Upper lobe of left lung (tissue), 6 donors: Measurements from ENCODE around the gene PMAIP1. TPM values are rescaled to one million over a fixed set of nuclear protein-coding genes. Genes with fewer than 3 reads are reported as not detected.
A peak's percentile ranks its signal among the peaks of the same experiment; 100 is the strongest.
"Not testable (repeated sequence)": the region's sequence is repeated elsewhere in the genome, so short reads cannot be mapped to it uniquely, and the experiment has no call there.

Experiments
- ATAC-seq, 2 donors: fragments of 200-7000 bp; cut with Tn5 transposase; one replicate each; pipeline ENCODE4 v1.9.1; 2022; ENCODE audit warnings: mild to moderate bottlenecking in 2 of 2, moderate library complexity in 2 of 2; ENCODE audit not compliant: low FRiP score in 2 of 2
- DNase-seq, 2 donors: peaks; one replicate each; pipeline ENCODE4 v3.0.0-alpha.2; 2019 to 2020
- H3K27ac ChIP-seq, 4 donors: fragments of 200-600 bp; sonication (generic); one replicate each; pipeline ENCODE4 v1.5.1; 2016 to 2019
- H3K27me3 ChIP-seq, 4 donors: fragments of 200-600 bp; sonication (generic); one replicate each; pipeline ENCODE4 v1.5.1; 2017 to 2019
- H3K36me3 ChIP-seq, 4 donors: fragments of 200-600 bp; sonication (generic); one replicate each; pipeline ENCODE4 v1.5.1; 2016 to 2019
- H3K4me1 ChIP-seq, 4 donors: fragments of 200-600 bp; sonication (generic); one replicate each; pipeline ENCODE4 v1.5.1; 2018 to 2019
- H3K4me3 ChIP-seq, 4 donors: fragments of 200-600 bp; sonication (generic); one replicate each; pipeline ENCODE4 v1.5.1; 2017 to 2019; ENCODE audit warnings: mild to moderate bottlenecking in 2 of 4, moderate library complexity in 1 of 4
- H3K9me3 ChIP-seq, 4 donors: fragments of 200-600 bp; sonication (generic); one replicate each; pipeline ENCODE4 v1.5.1; 2018 to 2019
- EP300 ChIP-seq, 4 donors: sonication (generic); formaldehyde crosslinking; IDR thresholded peaks; one replicate each; pipeline ENCODE4 v1.5.1; 2017; ENCODE audit warnings: antibody characterized with exemption in 4 of 4, control low read depth in 2 of 4
- POLR2A ChIP-seq, 4 donors: fragments of 450-650 bp; IDR thresholded peaks; one replicate each; pipeline ENCODE4 v1.5.1; 2016 to 2017; ENCODE audit warnings: antibody characterized with exemption in 4 of 4, mild to moderate bottlenecking in 2 of 4
- POLR2AphosphoS5 ChIP-seq, 2 donors: sonication (generic); formaldehyde crosslinking; IDR thresholded peaks; one replicate each; pipeline ENCODE4 v1.5.1; 2017; ENCODE audit warnings: antibody characterized with exemption in 2 of 2
- WGBS, 2 donors: methylation state at CpG; one replicate each; pipeline ENCODE4 v1.1.5; 2017 to 2018; 5-methylcytosine and 5-hydroxymethylcytosine counted together
- total RNA-seq, 6 donors: library from RNA; depleted of rRNA in 4 of 6; stranded (reverse); fragments of >200 nt in 4 of 6; gene quantifications; one replicate each; pipeline versions ENCODE4 v1.1.0 to v1.2.1, GENCODE V29; 2016 to 2021
- TF ChIP-seq, protein P1 (sequence below), 6 experiments: fragments of 450-650 bp in 4 of 6; fragments of 200-600 bp in 2 of 6; sonication (generic) in 2 of 6; IDR thresholded peaks; one replicate each; pipeline ENCODE4 v1.5.1; 2016 to 2019; ENCODE audit warnings: antibody characterized with exemption in 6 of 6
- donor health status: DM: no; HTN: no; CAD: no; lungs with moderate emphysema.
- donor health status: DM: no; HTN: yes; CAD: no; lungs with severe emphysema.

The PMAIP1 gene
- total RNA-seq = 1 to 10 TPM in 4 of 6 donors, under 1 TPM in 1, not detected in 1; 0.67 to 5.5 (median 4.4) TPM

DNA sequence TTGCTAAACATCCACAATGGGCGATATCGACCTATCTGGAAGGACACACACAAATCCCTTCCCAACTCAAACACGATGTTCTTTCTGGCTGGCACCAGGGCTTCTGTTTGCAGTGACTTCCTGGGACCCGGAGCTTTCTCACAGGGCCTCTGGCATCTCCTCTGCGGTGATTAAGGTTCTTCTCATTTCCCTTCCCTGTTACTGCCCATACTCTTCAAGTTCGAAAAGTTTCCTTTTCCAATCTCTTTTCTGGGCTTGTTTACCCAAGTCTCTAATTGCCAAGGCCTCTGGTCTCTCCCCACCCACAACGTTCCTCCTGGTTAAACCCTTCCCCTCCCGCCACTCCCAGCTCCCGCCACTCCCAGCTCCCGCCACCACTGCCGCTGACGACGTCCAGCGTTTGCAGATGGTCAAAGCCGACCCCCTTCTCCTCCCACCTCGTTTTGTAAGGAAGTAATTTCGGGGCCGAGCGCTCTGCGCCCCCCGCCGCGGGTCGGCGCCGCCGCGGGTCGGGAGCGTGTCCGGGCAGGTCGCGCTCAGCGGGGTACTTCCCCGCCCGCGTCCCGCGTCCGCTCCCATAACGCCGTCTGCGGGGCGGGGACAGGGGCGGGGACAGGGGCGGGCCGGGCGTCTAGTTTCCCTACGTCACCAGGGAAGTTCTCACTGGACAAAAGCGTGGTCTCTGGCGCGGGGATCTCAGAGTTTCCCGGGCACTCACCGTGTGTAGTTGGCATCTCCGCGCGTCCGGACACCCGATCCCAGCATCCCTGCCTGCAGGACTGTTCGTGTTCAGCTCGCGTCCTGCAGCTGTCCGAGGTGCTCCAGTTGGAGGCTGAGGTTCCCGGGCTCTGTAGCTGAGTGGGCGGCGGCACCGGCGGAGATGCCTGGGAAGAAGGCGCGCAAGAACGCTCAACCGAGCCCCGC, at the start of gene PMAIP1:
Gene PMAIP1, plus strand, starts transcription at position 699 of the 924 bp plus-strand sequence. Its CDS starts 182 bp downstream, at position 881.
- WGBS, 2 donors = 1 to 2% methylated on average over 14 to 47 of the region's 73 CpGs

DNA sequence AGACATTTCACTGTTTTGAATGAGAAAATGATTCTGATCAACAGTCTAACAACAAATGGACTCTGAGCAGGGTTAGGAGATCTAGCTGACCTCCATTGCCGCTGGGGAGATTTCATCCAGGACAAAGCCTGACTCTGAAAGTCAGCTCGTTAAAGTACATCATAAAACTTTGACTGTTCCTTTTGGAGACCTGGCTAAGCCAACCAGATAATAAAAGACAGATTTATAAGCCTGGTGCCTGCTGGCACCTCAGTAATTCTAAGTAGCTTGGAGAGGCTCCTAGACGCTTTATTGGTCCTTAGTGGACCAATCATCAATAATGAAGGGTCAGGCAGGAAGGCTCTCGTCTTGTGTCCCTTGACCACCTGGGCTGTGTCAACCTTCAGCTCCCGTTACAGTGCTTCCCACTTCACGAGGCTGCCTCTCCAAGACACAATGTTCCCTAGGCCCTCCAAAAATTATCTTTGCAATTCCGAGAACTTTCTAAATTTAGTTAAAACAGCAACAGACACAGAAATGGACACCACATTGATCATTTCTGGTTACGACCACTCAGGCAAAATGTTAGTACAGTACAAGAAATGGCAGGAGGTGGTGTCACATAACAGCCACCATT, 47.9 kb upstream of the PMAIP1 start:
- Histone ChIP-seq H3K27ac (no peak overlapping the region), H3K27me3 (no peaks in the 10 kb centered on the region), H3K9me3 (no peaks in the 10 kb centered on the region), H3K4me3 (no peak overlapping the region), H3K36me3 (no peaks in the 10 kb centered on the region), H3K4me1 (peaks cover 0 to 8% (median 5%) of the 10 kb centered on the region in 4 donors)
- 82 to 87% methylated on average over 7 to 8 of the region's 8 CpGs for WGBS, 2 donors
- TF ChIP-seq POLR2AphosphoS5 (IDR thresholded peaks at IDR 0.05) (no peak), POLR2A (IDR thresholded peaks at IDR 0.05) (no peak), EP300 (IDR thresholded peaks at IDR 0.05) (no peak)
- TF ChIP-seq, protein P1, sequence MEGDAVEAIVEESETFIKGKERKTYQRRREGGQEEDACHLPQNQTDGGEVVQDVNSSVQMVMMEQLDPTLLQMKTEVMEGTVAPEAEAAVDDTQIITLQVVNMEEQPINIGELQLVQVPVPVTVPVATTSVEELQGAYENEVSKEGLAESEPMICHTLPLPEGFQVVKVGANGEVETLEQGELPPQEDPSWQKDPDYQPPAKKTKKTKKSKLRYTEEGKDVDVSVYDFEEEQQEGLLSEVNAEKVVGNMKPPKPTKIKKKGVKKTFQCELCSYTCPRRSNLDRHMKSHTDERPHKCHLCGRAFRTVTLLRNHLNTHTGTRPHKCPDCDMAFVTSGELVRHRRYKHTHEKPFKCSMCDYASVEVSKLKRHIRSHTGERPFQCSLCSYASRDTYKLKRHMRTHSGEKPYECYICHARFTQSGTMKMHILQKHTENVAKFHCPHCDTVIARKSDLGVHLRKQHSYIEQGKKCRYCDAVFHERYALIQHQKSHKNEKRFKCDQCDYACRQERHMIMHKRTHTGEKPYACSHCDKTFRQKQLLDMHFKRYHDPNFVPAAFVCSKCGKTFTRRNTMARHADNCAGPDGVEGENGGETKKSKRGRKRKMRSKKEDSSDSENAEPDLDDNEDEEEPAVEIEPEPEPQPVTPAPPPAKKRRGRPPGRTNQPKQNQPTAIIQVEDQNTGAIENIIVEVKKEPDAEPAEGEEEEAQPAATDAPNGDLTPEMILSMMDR (IDR thresholded peaks at IDR 0.05) = no peak
- DNase-seq (no peak), ATAC-seq (no peak)

More for the DNA sequence above, at the start of gene PMAIP1:
- Histone ChIP-seq H3K27me3 (no peaks in the 10 kb centered on the region), H3K27ac (peak within 1 kb of the TSS; percentile 80 to 88 (median 82)), H3K9me3 (no peaks in the 10 kb centered on the region), H3K4me1 (peaks cover 10 to 36% (median 19%) of the 10 kb centered on the region in 4 donors), H3K4me3 (peak within 1 kb of the TSS; percentile 54 to 75 (median 60)), H3K36me3 (peaks cover 0 to 5% (median 0%) of the 10 kb centered on the region in 4 donors)
- ATAC-seq (peak; percentile 95 to 98), DNase-seq (peak; percentile 89 to 97)
- TF ChIP-seq POLR2A (IDR thresholded peaks at IDR 0.05) = peak in 3 of 4 donors; percentile 78 to 88 (median 83)
- TF ChIP-seq, protein P1 (IDR thresholded peaks at IDR 0.05) = peak in 1 of 6 experiments; percentile 29
- TF ChIP-seq EP300 (IDR thresholded peaks at IDR 0.05) = peak in 1 of 4 donors; percentile 2
- peak; percentile 77 to 97 for TF ChIP-seq POLR2AphosphoS5 (IDR thresholded peaks at IDR 0.05)

DNA sequence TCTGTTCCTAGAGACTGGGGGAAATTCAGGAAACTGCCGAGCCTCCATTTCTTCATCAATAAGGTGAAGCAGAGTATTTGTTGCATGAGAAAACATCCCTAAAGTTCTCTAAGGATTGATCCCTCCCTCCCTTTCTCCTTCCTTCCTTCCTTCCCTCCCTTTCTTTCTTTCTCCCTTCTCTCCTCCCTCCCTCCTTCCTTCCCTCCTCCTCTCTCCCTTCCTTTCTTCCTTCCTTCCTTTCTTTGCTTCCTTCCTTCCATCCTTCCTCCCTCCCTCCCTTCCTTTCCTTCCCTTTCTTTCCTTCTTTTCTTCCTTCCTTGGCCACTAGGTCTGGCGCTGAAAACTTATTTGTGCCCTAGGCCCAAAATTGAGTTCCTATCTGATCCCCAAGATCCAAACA, 47.2 kb upstream of the PMAIP1 start:
- no peaks in the 10 kb centered on the region for H3K36me3 ChIP-seq
- DNase-seq (no peak), ATAC-seq (no peak)
- no peak overlapping the region for H3K27ac ChIP-seq
- H3K27me3 ChIP-seq = no peaks in the 10 kb centered on the region
- peaks cover 0 to 4% (median under 1%) of the 10 kb centered on the region in 4 donors for H3K4me1 ChIP-seq
- WGBS, 2 donors = 93 to 98% methylated on average over 2 of the region's 2 CpGs
- no peak for TF ChIP-seq POLR2AphosphoS5 (IDR thresholded peaks at IDR 0.05)
- TF ChIP-seq EP300 (IDR thresholded peaks at IDR 0.05) = no peak
- TF ChIP-seq POLR2A (IDR thresholded peaks at IDR 0.05) = no peak
- TF ChIP-seq, protein P1 (IDR thresholded peaks at IDR 0.05) = no peak
- H3K4me3 ChIP-seq = no peak overlapping the region
- H3K9me3 ChIP-seq = no peaks in the 10 kb centered on the region

- TF ChIP-seq POLR2A (IDR thresholded peaks at IDR 0.05) (no peak), EP300 (IDR thresholded peaks at IDR 0.05) (no peak), POLR2AphosphoS5 (IDR thresholded peaks at IDR 0.05) (no peak)
- TF ChIP-seq, protein P1 (IDR thresholded peaks at IDR 0.05) = no peak
- H3K4me3 ChIP-seq = no peak overlapping the region
- 87 to 90% methylated on average over 3 of the region's 3 CpGs for WGBS, 2 donors
Observed at GRCh38 chr18:59853380-59853779, 46.4 kb upstream of the PMAIP1 start.

GRCh38 chr18:59853988-59854387, 45.8 kb upstream of the PMAIP1 start:
- ATAC-seq, H3K27me3 ChIP-seq: not testable (repeated sequence)
- WGBS, 2 donors = 90 to 93% methylated on average over 4 of the region's 4 CpGs

More at GRCh38 chr18:59853380-59853779, 46.4 kb upstream of the PMAIP1 start:
- Histone ChIP-seq H3K9me3 (no peaks in the 10 kb centered on the region), H3K36me3 (no peaks in the 10 kb centered on the region), H3K27me3 (no peaks in the 10 kb centered on the region), H3K4me1 (no peaks in the 10 kb centered on the region), H3K27ac (no peak overlapping the region)
- ATAC-seq (no peak), DNase-seq (no peak)

More at GRCh38 chr18:59853988-59854387, 45.8 kb upstream of the PMAIP1 start:
- H3K36me3 ChIP-seq, DNase-seq, H3K4me3 ChIP-seq, H3K4me1 ChIP-seq, H3K27ac ChIP-seq, H3K9me3 ChIP-seq: not testable (repeated sequence)
